H9 (cell line): ENCODE measurements around the gene FSTL4. TPM values are rescaled to one million over a fixed set of nuclear protein-coding genes. Genes with fewer than 3 reads are reported as not detected.
A peak's percentile ranks its signal among the peaks of the same experiment; 100 is the strongest.

Experiments used
- DNase-seq: peaks from one replicate; pipeline ENCODE4 v3.0.0-alpha.2; 2017
- H2AFZ ChIP-seq: one replicate; pipeline ENCODE4 v1.6.1; 2013; ENCODE audit warnings: mild to moderate bottlenecking, low read length, control low read depth, moderate library complexity
- H2AK5ac ChIP-seq: 2 replicates; pipeline ENCODE4 v1.6.1; 2013; ENCODE audit warnings: low read length, control low read depth, mixed read lengths; ENCODE audit not compliant: insufficient read length
- H2BK120ac ChIP-seq: one replicate; pipeline ENCODE4 v1.6.1; 2013; ENCODE audit warnings: low read depth, mild to moderate bottlenecking, low read length, control low read depth, inconsistent platforms; ENCODE audit not compliant: poor library complexity, severe bottlenecking
- H2BK12ac ChIP-seq: 2 replicates; pipeline ENCODE4 v1.6.1; 2013; ENCODE audit warnings: low read length, control low read depth, mixed read lengths, low read depth; ENCODE audit not compliant: insufficient read length
- H2BK15ac ChIP-seq: 2 replicates; pipeline ENCODE4 v1.6.1; 2013; ENCODE audit warnings: low read depth, low read length, control low read depth
- H2BK20ac ChIP-seq: one replicate; pipeline ENCODE4 v1.6.1; 2013; ENCODE audit warnings: low read depth, mild to moderate bottlenecking, low read length, control low read depth, inconsistent platforms; ENCODE audit not compliant: poor library complexity, severe bottlenecking
- H2BK5ac ChIP-seq: 2 replicates; pipeline ENCODE4 v1.6.1; 2013; ENCODE audit warnings: low read length, control low read depth, mixed read lengths; ENCODE audit not compliant: insufficient read length
- H3K14ac ChIP-seq: 2 replicates; pipeline ENCODE4 v1.6.1; 2013; ENCODE audit warnings: low read length, control low read depth; ENCODE audit not compliant: insufficient read depth
- H3K18ac ChIP-seq: 2 replicates; pipeline ENCODE4 v1.6.1; 2013; ENCODE audit warnings: low read depth, mild to moderate bottlenecking, mixed read lengths, low read length, control low read depth; ENCODE audit not compliant: insufficient read length
- H3K23ac ChIP-seq: 2 replicates; pipeline ENCODE4 v1.6.1; 2013; ENCODE audit warnings: low read length, control low read depth, mixed read lengths, low read depth; ENCODE audit not compliant: insufficient read length
- H3K23me2 ChIP-seq: 2 replicates; pipeline ENCODE4 v1.6.1; 2013; ENCODE audit warnings: low read depth, mild to moderate bottlenecking, mixed read lengths, low read length, control low read depth; ENCODE audit not compliant: insufficient read length, poor library complexity, severe bottlenecking
- H3K27ac ChIP-seq: 2 replicates; pipeline ENCODE4 v1.5.1; 2013; ENCODE audit warnings: low read length, control low read depth, mixed read lengths, low read depth; ENCODE audit not compliant: insufficient read length
- H3K27me3 ChIP-seq: 2 replicates; pipeline ENCODE4 v1.6.1; 2013; ENCODE audit warnings: low read length, control low read depth, inconsistent platforms; ENCODE audit not compliant: insufficient read depth
- H3K4ac ChIP-seq: 2 replicates; pipeline ENCODE4 v1.6.1; 2013; ENCODE audit warnings: low read depth, mild to moderate bottlenecking, control low read depth, inconsistent platforms, low read length, moderate library complexity
- H3K4me1 ChIP-seq: 2 replicates; pipeline ENCODE4 v1.6.1; 2013; ENCODE audit warnings: low read length, control low read depth, inconsistent platforms; ENCODE audit not compliant: insufficient read depth
- H3K4me2 ChIP-seq: 2 replicates; pipeline ENCODE4 v1.6.1; 2013; ENCODE audit warnings: low read length, control low read depth, mixed read lengths; ENCODE audit not compliant: insufficient read length, insufficient read depth
- H3K56ac ChIP-seq: 2 replicates; pipeline ENCODE4 v1.6.1; 2013; ENCODE audit warnings: low read depth, mild to moderate bottlenecking, mixed read lengths, low read length, control low read depth; ENCODE audit not compliant: insufficient read length
- H3K79me1 ChIP-seq: 2 replicates; pipeline ENCODE4 v1.6.1; 2013; ENCODE audit warnings: low read depth, mild to moderate bottlenecking, moderate library complexity, low read length, control low read depth, inconsistent platforms; ENCODE audit not compliant: insufficient read depth, poor library complexity, severe bottlenecking
- H3K79me2 ChIP-seq: 2 replicates; pipeline ENCODE4 v1.6.1; 2013; ENCODE audit warnings: low read length, control low read depth, inconsistent platforms; ENCODE audit not compliant: insufficient read depth
- H3K9ac ChIP-seq: 2 replicates; pipeline ENCODE4 v1.6.1; 2013; ENCODE audit warnings: low read length, control low read depth, mixed read lengths; ENCODE audit not compliant: insufficient read length; ENCODE audit errors: extremely low read depth
- H3K9me3 ChIP-seq: one replicate; pipeline ENCODE4 v1.6.1; 2013; ENCODE audit warnings: low read depth, low read length, inconsistent platforms; ENCODE audit not compliant: control insufficient read depth
- H3T11ph ChIP-seq: one replicate; pipeline ENCODE4 v1.6.1; 2013; ENCODE audit warnings: mild to moderate bottlenecking, low read length, control low read depth, inconsistent platforms
- H4K20me1 ChIP-seq: one replicate; pipeline ENCODE4 v1.6.1; 2013; ENCODE audit not compliant: control insufficient read depth, insufficient read length, insufficient read depth
- H4K5ac ChIP-seq: 2 replicates; pipeline ENCODE4 v1.6.1; 2013; ENCODE audit warnings: low read depth, mild to moderate bottlenecking, mixed read lengths, low read length, control low read depth; ENCODE audit not compliant: insufficient read length
- H4K8ac ChIP-seq: replicated peaks from 2 replicates; pipeline ENCODE4 v1.6.1; 2013; ENCODE audit warnings: low read length, control low read depth, mixed read lengths, low read depth; ENCODE audit not compliant: insufficient read length
- H4K91ac ChIP-seq: 2 replicates; pipeline ENCODE4 v1.6.1; 2013; ENCODE audit warnings: low read depth, mild to moderate bottlenecking, moderate library complexity, mixed read lengths, low read length, control low read depth; ENCODE audit not compliant: insufficient read length
- H3K27ac Mint-ChIP-seq, 3 experiments: 2 replicates in 2 of 3; 3 replicates in 1 of 3; pipeline ENCODE4 v1.8.0; 2020 to 2021; ENCODE audit warnings: mixed read lengths in 3 of 3, mild to moderate bottlenecking in 1 of 3, moderate library complexity in 1 of 3
- H3K27me3 Mint-ChIP-seq: 2 replicates; pipeline ENCODE4 v1.8.0; 2021; ENCODE audit warnings: low read depth, mild to moderate bottlenecking, moderate library complexity, mixed read lengths
- H3K36me3 Mint-ChIP-seq, 3 experiments: 2 replicates in 2 of 3; 3 replicates in 1 of 3; pipeline ENCODE4 v1.8.0; 2020 to 2021; ENCODE audit warnings: low read depth in 3 of 3, mixed read lengths in 3 of 3; ENCODE audit not compliant: insufficient read depth in 1 of 3
- H3K4me1 Mint-ChIP-seq, 2 experiments: 2 replicates each; pipeline ENCODE4 v1.8.0; 2020; ENCODE audit warnings: mixed read lengths in 2 of 2
- H3K4me3 Mint-ChIP-seq, 2 experiments: 2 replicates in 1 of 2; 3 replicates in 1 of 2; pipeline ENCODE4 v1.8.0; 2020 to 2021; ENCODE audit warnings: mild to moderate bottlenecking in 2 of 2, mixed read lengths in 2 of 2, moderate library complexity in 1 of 2
- H3K9me3 Mint-ChIP-seq, 2 experiments: 2 replicates in 1 of 2; 3 replicates in 1 of 2; pipeline ENCODE4 v1.8.0; 2020; ENCODE audit warnings: mild to moderate bottlenecking in 2 of 2, mixed read lengths in 2 of 2, moderate library complexity in 1 of 2
- CTCF ChIP-seq: fragments of 200-600 bp; sonication (generic); conservative IDR thresholded peaks from 3 replicates; pipeline ENCODE4 v1.8.0; 2021; ENCODE audit warnings: antibody characterized with exemption, mild to moderate bottlenecking
- WGBS: extraction: QIAGEN DNeasy Blood & Tissue Kit; methylation state at CpG from one replicate; pipeline ENCODE4 v1.1.7; 2013; ENCODE audit warnings: missing lambda C conversion rate, low lambda C conversion rate, mixed read lengths; ENCODE audit not compliant: insufficient read length; ENCODE audit errors: extremely low coverage; 5-methylcytosine and 5-hydroxymethylcytosine counted together
- total RNA-seq: library from RNA; stranded (reverse); gene quantifications from 2 replicates; pipeline ENCODE4 v1.2.1, GENCODE V29; 2021

FSTL4 gene
- total RNA-seq, 1 experiment from 2014 or later, result 5.7 TPM

- peak overlapping the region; percentile 66; the same call in 1 of the 2 replicates for H3K14ac ChIP-seq
- H2AK5ac ChIP-seq, result no peak overlapping the region
- DNase-seq, result peak; percentile 80
- H3K27me3 ChIP-seq, result peaks cover 26% of the 10 kb centered on the region; the same call in 1 of the 2 replicates
- no peak overlapping the region for H3K18ac ChIP-seq
- H3K27ac Mint-ChIP-seq, result no peak overlapping the region
- peak overlapping the region; percentile 57 to 81 for H3K4me3 Mint-ChIP-seq
- H3K23me2 ChIP-seq, result peaks cover 15% of the 10 kb centered on the region
- H3K56ac ChIP-seq, result no peak overlapping the region
- H4K8ac ChIP-seq, result no peak overlapping the region
- H2BK12ac ChIP-seq, result no peak overlapping the region
- H3K4ac ChIP-seq, result no peak overlapping the region
- no peak overlapping the region for H3K27ac ChIP-seq
- WGBS, result no CpG with 5 or more reads among the region's 57 CpGs
- H2BK20ac ChIP-seq, result no peak overlapping the region
- no peak overlapping the region for H3K9ac ChIP-seq
- no peak overlapping the region for H4K5ac ChIP-seq
- no peaks in the 10 kb centered on the region for H3K79me1 ChIP-seq
- no peak overlapping the region for H2BK5ac ChIP-seq
- H2BK120ac ChIP-seq, result no peak overlapping the region
- peak; percentile 71 for TF ChIP-seq CTCF
- H3K79me2 ChIP-seq, result no peaks in the 10 kb centered on the region
- H3K36me3 Mint-ChIP-seq, result no peaks in the 10 kb centered on the region
- peaks cover 16 to 17% of the 10 kb centered on the region in 2 experiments for H3K4me1 Mint-ChIP-seq
- no peak overlapping the region for H4K91ac ChIP-seq
- H3K27me3 Mint-ChIP-seq, result peaks cover 73% of the 10 kb centered on the region
- peak overlapping the region; percentile 82 for H3K4me2 ChIP-seq
- H2AFZ ChIP-seq, result no peak overlapping the region
- no peaks in the 10 kb centered on the region for H4K20me1 ChIP-seq
- H3K4me1 ChIP-seq, result no peaks in the 10 kb centered on the region
- no peak overlapping the region for H3T11ph ChIP-seq
- H3K9me3 ChIP-seq, result no peaks in the 10 kb centered on the region
- H2BK15ac ChIP-seq, result no peak overlapping the region
- no peaks in the 10 kb centered on the region for H3K9me3 Mint-ChIP-seq
- H3K23ac ChIP-seq, result no peak overlapping the region
Observed at GRCh38 chr5:133610489-133611356, 1.6 kb downstream of the FSTL4 start.
